CD4-positive, CD25-positive, alpha-beta regulatory T cell (primary cell): ENCODE data around the gene ZNF708. TPM values are rescaled to one million over a fixed set of nuclear protein-coding genes. Genes with fewer than 3 reads are reported as not detected.
"Not testable (repeated sequence)": the region's sequence is repeated elsewhere in the genome, so short reads cannot be mapped to it uniquely, and the experiment has no call there.

Experiments used
- ATAC-seq, 2 donors: fragments of 150-1000 bp; cut with Tn5 transposase; one replicate each; pipeline ENCODE4 v1.10.0; 2021; ENCODE audit warnings: low read depth in 2 of 2, moderate number of reproducible peaks in 2 of 2, moderate library complexity in 1 of 2
- DNase-seq, 3 donors: peaks; one replicate each; pipeline versions ENCODE4 v3.0.0 to v3.0.0-alpha.2; 2012 to 2022; ENCODE audit warnings: mixed read lengths in 1 of 3
- H3K27ac ChIP-seq: one replicate; pipeline ENCODE4 v1.7.0; 2013; ENCODE audit warnings: mild to moderate bottlenecking, low read length; ENCODE audit not compliant: insufficient read depth, poor library complexity, severe bottlenecking
- H3K27me3 ChIP-seq: one replicate; pipeline ENCODE4 v1.7.0; 2013; ENCODE audit warnings: low read length; ENCODE audit not compliant: control insufficient read depth, insufficient read depth
- H3K36me3 ChIP-seq: one replicate; pipeline ENCODE4 v1.7.0; 2013; ENCODE audit warnings: mild to moderate bottlenecking, low read length, moderate library complexity; ENCODE audit not compliant: control insufficient read depth, insufficient read depth
- H3K4me1 ChIP-seq: 2 replicates; pipeline ENCODE4 v1.7.0; 2013; ENCODE audit warnings: mild to moderate bottlenecking, low read length; ENCODE audit not compliant: insufficient read depth, control insufficient read depth, poor library complexity, severe bottlenecking
- H3K4me3 ChIP-seq: one replicate; pipeline ENCODE4 v1.7.0; 2013; ENCODE audit warnings: low read depth, mild to moderate bottlenecking, low read length, moderate library complexity
- H3K9me3 ChIP-seq, 2 experiments: 1 replicate in 1 of 2; 2 replicates in 1 of 2; pipeline ENCODE4 v1.7.0; 2013; ENCODE audit warnings: low read length in 2 of 2, mild to moderate bottlenecking in 1 of 2, moderate library complexity in 1 of 2; ENCODE audit not compliant: control insufficient read depth in 2 of 2
- H3K27ac Mint-ChIP-seq, 3 donors: one replicate each; pipeline ENCODE4 v1.8.0; 2020 to 2022; ENCODE audit warnings: mild to moderate bottlenecking in 3 of 3, mixed read lengths in 3 of 3, moderate library complexity in 2 of 3
- H3K27me3 Mint-ChIP-seq: one replicate; pipeline ENCODE4 v1.8.0; 2022; ENCODE audit warnings: mild to moderate bottlenecking, mixed read lengths
- H3K36me3 Mint-ChIP-seq: one replicate; pipeline ENCODE4 v1.8.0; 2020; ENCODE audit warnings: mixed read lengths
- H3K4me1 Mint-ChIP-seq, 4 donors: one replicate each; pipeline ENCODE4 v1.8.0; 2020 to 2022; ENCODE audit warnings: mixed read lengths in 4 of 4, mild to moderate bottlenecking in 1 of 4
- H3K4me3 Mint-ChIP-seq, 4 donors: one replicate each; pipeline ENCODE4 v1.8.0; 2020 to 2022; ENCODE audit warnings: mild to moderate bottlenecking in 4 of 4, mixed read lengths in 4 of 4, moderate library complexity in 3 of 4
- H3K9me3 Mint-ChIP-seq, 7 donors: one replicate each; pipeline ENCODE4 v1.8.0; 2020 to 2022; ENCODE audit warnings: mixed read lengths in 7 of 7, mild to moderate bottlenecking in 3 of 7, moderate library complexity in 2 of 7
- polyA plus RNA-seq, 4 donors: library from polyadenylated mRNA; unstranded; fragments of 300-500 nt; fragmentation: Illumina TruSeq; gene quantifications; one replicate each; pipeline ENCODE4 v1.2.3, GENCODE V29; 2021
- total RNA-seq: library from RNA; stranded (reverse); gene quantifications from one replicate; pipeline ENCODE4 v1.2.3, GENCODE V29; 2022

ZNF708 gene
- total and polyA plus RNA-seq, 5 donors from 2014 or later: 8.5 to 16.0 (median 12.4) TPM

DNA sequence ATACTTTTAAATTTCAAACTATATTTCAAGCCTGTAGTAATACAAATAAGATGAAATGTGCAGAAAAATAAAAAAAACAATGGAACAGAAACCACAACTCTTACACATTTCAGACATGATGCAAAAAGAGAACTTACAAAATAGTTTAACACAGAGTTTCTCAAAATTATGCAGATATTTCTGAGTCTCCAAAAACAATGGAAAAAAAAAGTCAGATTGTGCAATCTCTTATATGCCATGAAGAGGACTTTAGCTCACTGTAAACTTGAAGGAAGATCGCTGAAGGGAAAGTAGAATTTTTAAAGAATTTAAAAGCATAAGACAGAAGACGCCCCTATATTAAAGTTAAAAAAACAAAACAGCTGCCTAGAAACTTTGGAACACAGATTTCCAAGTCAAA is 20.4 kb downstream of the ZNF708 start:
- H3K36me3 Mint-ChIP-seq: peaks cover 54% of the 10 kb centered on the region
- no peaks in the 10 kb centered on the region for H3K27me3 Mint-ChIP-seq
- no peaks in the 10 kb centered on the region for H3K27me3 ChIP-seq
- no peak overlapping the region for H3K4me3 ChIP-seq
- H3K4me1 Mint-ChIP-seq: peaks cover 0 to 24% (median 10%) of the 10 kb centered on the region in 4 donors
- no peak overlapping the region for H3K4me3 Mint-ChIP-seq
- H3K9me3 Mint-ChIP-seq: peaks cover 0 to 29% (median 6%) of the 10 kb centered on the region in 7 donors
- H3K27ac ChIP-seq: no peak overlapping the region
- no peaks in the 10 kb centered on the region for H3K4me1 ChIP-seq
- peaks cover 78% of the 10 kb centered on the region for H3K36me3 ChIP-seq
- H3K27ac Mint-ChIP-seq: peak overlapping the region in 2 of 3 donors; percentile 13 to 48
- ATAC-seq: no peak
- no peak for DNase-seq
- peaks cover 54 to 64% of the 10 kb centered on the region in 2 experiments for H3K9me3 ChIP-seq

- not testable (repeated sequence) for H3K27me3 Mint-ChIP-seq, H3K4me1 ChIP-seq, H3K27me3 ChIP-seq, DNase-seq, H3K4me3 Mint-ChIP-seq, H3K27ac ChIP-seq, H3K4me1 Mint-ChIP-seq, H3K4me3 ChIP-seq, H3K27ac Mint-ChIP-seq, ATAC-seq
- H3K36me3 Mint-ChIP-seq: peaks cover 55% of the 10 kb centered on the region
- H3K9me3 Mint-ChIP-seq: peaks cover 0 to 27% (median 9%) of the 10 kb centered on the region in 7 donors
- peaks cover 59 to 64% of the 10 kb centered on the region in 2 experiments for H3K9me3 ChIP-seq
- peaks cover 87% of the 10 kb centered on the region for H3K36me3 ChIP-seq
Observed at GRCh38 chr19:21306881-21307479, 22.2 kb downstream of the ZNF708 start.

DNA sequence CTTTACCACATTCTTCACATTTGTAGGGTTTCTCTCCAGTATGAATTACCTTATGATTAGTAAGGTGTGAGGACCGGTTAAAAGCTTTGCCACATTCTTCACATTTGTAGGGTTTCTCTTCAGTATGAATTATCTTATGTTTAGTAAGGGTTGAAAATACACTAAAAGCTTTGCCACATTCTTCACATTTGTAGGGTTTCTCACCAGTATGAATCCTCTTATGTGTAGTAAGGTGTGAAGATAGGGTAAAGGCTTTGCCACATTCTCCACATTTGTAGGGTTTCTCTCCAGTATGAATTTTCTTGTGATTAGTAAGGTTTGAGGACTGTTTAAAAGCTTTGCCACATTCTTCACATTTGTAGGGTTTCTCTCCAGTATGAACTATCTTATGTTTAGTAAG is 35.4 kb downstream of the ZNF708 start:
- not testable (repeated sequence) for ATAC-seq, H3K27me3 ChIP-seq, DNase-seq, H3K4me1 ChIP-seq, H3K27ac Mint-ChIP-seq, H3K4me3 Mint-ChIP-seq, H3K4me3 ChIP-seq, H3K27ac ChIP-seq, H3K4me1 Mint-ChIP-seq, H3K27me3 Mint-ChIP-seq
- H3K36me3 Mint-ChIP-seq: peaks cover 40% of the 10 kb centered on the region
- H3K9me3 Mint-ChIP-seq: peaks cover 0 to 68% (median 29%) of the 10 kb centered on the region in 7 donors
- peaks cover 80 to 92% of the 10 kb centered on the region in 2 experiments for H3K9me3 ChIP-seq
- H3K36me3 ChIP-seq: peaks cover 51% of the 10 kb centered on the region

DNA sequence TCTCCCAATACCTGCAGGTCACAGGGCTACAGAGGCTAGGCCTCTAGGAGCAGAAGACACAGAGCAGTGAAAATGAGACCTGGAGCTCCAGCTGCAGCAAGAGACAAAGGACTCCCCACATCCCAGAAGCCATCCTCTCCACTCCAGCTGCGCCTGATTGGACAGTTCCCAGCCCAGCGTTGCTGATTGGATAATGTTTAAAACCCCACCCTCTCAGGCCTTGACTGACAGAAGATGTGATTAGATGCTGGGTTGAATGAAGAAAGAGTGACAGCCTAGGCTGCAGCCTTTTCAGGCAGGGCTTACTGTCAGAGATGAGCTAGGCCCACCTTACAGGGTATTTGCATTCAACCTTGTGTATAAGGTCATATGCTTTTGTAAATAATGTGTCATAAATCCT is 59.4 kb downstream of the ZNF708 start:
- no peak overlapping the region for H3K4me3 Mint-ChIP-seq
- H3K36me3 Mint-ChIP-seq: no peaks in the 10 kb centered on the region
- Histone ChIP-seq H3K27ac (no peak overlapping the region), H3K4me3 (no peak overlapping the region), H3K36me3 (no peaks in the 10 kb centered on the region), H3K27me3 (no peaks in the 10 kb centered on the region), H3K4me1 (no peaks in the 10 kb centered on the region), H3K9me3 (peaks cover 9 to 25% of the 10 kb centered on the region in 2 experiments)
- ATAC-seq (no peak), DNase-seq (no peak)
- H3K9me3 Mint-ChIP-seq: peaks cover 3 to 37% (median 19%) of the 10 kb centered on the region in 7 donors
- H3K27ac Mint-ChIP-seq: no peak overlapping the region
- H3K4me1 Mint-ChIP-seq: no peaks in the 10 kb centered on the region
- H3K27me3 Mint-ChIP-seq: no peaks in the 10 kb centered on the region

GRCh38 chr19:21264891-21265290 is 64.3 kb downstream of the ZNF708 start:
- H3K9me3 ChIP-seq: peaks cover 0 to 12% of the 10 kb centered on the region in 2 experiments
- H3K27ac ChIP-seq: no peak overlapping the region
- no peaks in the 10 kb centered on the region for H3K36me3 ChIP-seq
- no peaks in the 10 kb centered on the region for H3K27me3 Mint-ChIP-seq
- H3K4me3 ChIP-seq: no peak overlapping the region
- H3K36me3 Mint-ChIP-seq: no peaks in the 10 kb centered on the region
- no peaks in the 10 kb centered on the region for H3K4me1 Mint-ChIP-seq
- H3K9me3 Mint-ChIP-seq: peaks cover 0 to 23% (median 8%) of the 10 kb centered on the region in 7 donors
- DNase-seq: no peak
- no peak for ATAC-seq
- H3K27ac Mint-ChIP-seq: no peak overlapping the region
- no peaks in the 10 kb centered on the region for H3K27me3 ChIP-seq
- no peaks in the 10 kb centered on the region for H3K4me1 ChIP-seq
- no peak overlapping the region for H3K4me3 Mint-ChIP-seq

DNA sequence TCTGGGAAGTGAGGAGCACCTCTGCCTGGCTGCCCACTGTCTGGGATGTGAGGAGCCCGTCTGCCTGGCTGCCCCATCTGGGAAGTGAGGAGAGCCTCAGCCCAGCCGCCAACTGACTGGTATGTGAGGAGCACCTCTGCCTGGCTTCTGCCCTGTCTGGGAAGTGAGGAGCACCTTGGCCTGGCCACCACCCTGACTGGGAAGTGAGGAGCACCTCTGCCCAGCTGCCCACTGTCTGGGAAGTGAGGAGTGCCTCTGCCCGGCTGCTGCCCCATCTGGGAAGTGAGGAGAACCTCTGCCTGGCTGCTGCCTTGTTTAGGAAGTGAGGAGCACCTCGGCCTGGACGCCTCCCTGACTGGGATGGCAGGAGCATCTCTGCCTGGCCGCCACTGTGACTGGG is 64.8 kb downstream of the ZNF708 start:
- H3K9me3 ChIP-seq: peaks cover 0 to 9% of the 10 kb centered on the region in 2 experiments
- no peaks in the 10 kb centered on the region for H3K4me1 ChIP-seq
- Mint-ChIP-seq H3K27ac (no peak overlapping the region), H3K9me3 (peaks cover 0 to 23% (median 8%) of the 10 kb centered on the region in 7 donors), H3K4me1 (no peaks in the 10 kb centered on the region), H3K4me3 (no peak overlapping the region), H3K27me3 (no peaks in the 10 kb centered on the region), H3K36me3 (no peaks in the 10 kb centered on the region)
- DNase-seq (no peak), ATAC-seq (no peak)
- H3K27me3 ChIP-seq: no peaks in the 10 kb centered on the region
- no peak overlapping the region for H3K4me3 ChIP-seq
- no peaks in the 10 kb centered on the region for H3K36me3 ChIP-seq
- H3K27ac ChIP-seq: no peak overlapping the region

DNA sequence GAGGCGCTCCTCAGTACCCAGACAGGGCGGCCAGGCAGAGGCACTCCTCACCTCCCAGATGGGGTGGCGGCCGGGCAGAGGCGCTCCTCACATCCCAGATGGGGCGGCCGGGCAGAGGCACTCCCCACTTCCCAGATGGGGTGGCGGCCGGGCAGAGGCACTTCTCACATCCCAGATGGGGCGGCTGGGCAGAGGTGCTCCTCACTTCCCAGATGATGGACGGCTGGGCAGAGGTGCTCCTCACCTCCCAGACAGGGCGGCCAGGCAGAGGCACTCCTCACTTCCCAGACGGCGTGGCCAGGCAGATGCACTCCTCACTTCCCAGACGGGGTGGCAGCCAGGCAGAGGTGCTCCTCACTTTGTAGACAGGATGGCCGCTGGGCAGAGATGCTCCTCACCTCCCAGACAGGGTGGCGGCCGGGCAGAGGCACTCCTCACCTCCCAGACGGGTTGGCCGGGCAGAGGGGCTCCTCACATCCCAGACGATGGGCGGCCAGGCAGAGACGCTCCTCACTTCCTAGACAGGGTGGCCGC is 68.3 kb downstream of the ZNF708 start:
- not testable (repeated sequence) for H3K9me3 ChIP-seq, H3K36me3 ChIP-seq, H3K4me3 ChIP-seq, H3K27me3 Mint-ChIP-seq, H3K27ac Mint-ChIP-seq, H3K4me3 Mint-ChIP-seq, H3K4me1 ChIP-seq, ATAC-seq, DNase-seq, H3K36me3 Mint-ChIP-seq, H3K27me3 ChIP-seq, H3K4me1 Mint-ChIP-seq, H3K27ac ChIP-seq
- H3K9me3 Mint-ChIP-seq: peaks cover 0 to 11% (median 5%) of the 10 kb centered on the region in 7 donors
